K562 (cell line): ENCODE data around the gene DPEP2NB. TPM values are rescaled to one million over a fixed set of nuclear protein-coding genes. Genes with fewer than 3 reads are reported as not detected.

Experiments
- E2F6 ChIP-seq, 2 experiments: IDR thresholded peaks; 2 replicates each; pipeline ENCODE4 v1.6.1; 2011; ENCODE audit warnings: borderline replicate concordance in 1 of 2, control low read depth in 1 of 2, low read depth in 1 of 2, low read length in 1 of 2, mild to moderate bottlenecking in 1 of 2, mixed read lengths in 1 of 2, moderate library complexity in 1 of 2; ENCODE audit not compliant: insufficient read depth in 1 of 2, insufficient read length in 1 of 2, poor library complexity in 1 of 2, severe bottlenecking in 1 of 2; ENCODE audit errors: extremely low read depth in 1 of 2
- FOXJ3 ChIP-seq: sonication (generic); formaldehyde crosslinking; IDR thresholded peaks from 2 replicates; pipeline ENCODE4 v1.4.0; 2020; ENCODE audit warnings: mild to moderate bottlenecking, missing genetic modification reagents
- HMGN3 ChIP-seq: IDR thresholded peaks from 2 replicates; pipeline ENCODE4 v1.6.1; 2011; ENCODE audit warnings: borderline replicate concordance, low read depth, mild to moderate bottlenecking, mixed read lengths, low read length; ENCODE audit not compliant: insufficient read length; ENCODE audit errors: extremely low read depth
- JUN ChIP-seq, 2 experiments: sonication (generic) in 1 of 2; formaldehyde crosslinking in 1 of 2; IDR thresholded peaks; 2 replicates each; pipeline versions ENCODE4 v1.6.1 to v1.8.0; 2012 to 2022; ENCODE audit warnings: borderline replicate concordance in 2 of 2, mild to moderate bottlenecking in 2 of 2, improper control_type of control experiment in 1 of 2, low read depth in 1 of 2, low read length in 1 of 2, missing genetic modification reagents in 1 of 2
- KAT2B ChIP-seq: IDR thresholded peaks from one replicate; pipeline ENCODE4 v1.6.1; 2012; ENCODE audit warnings: low read depth, mild to moderate bottlenecking, control low read depth, inconsistent platforms, low read length, moderate library complexity
- PHF21A ChIP-seq: fragments of 450-650 bp; IDR thresholded peaks from 2 replicates; pipeline ENCODE4 v1.6.1; 2017; ENCODE audit warnings: low read depth, borderline replicate concordance
- PHF8 ChIP-seq: fragments of 200-600 bp; sonication (generic); IDR thresholded peaks from 2 replicates; pipeline ENCODE4 v1.6.1; 2012; ENCODE audit warnings: mixed run types, mild to moderate bottlenecking, inconsistent platforms, low read length, moderate library complexity, borderline replicate concordance
- SNIP1 ChIP-seq: fragments of 450-650 bp; IDR thresholded peaks from 2 replicates; pipeline ENCODE4 v1.7.1; 2017; ENCODE audit warnings: low read depth, mild to moderate bottlenecking
- ZBTB40 ChIP-seq, 2 experiments: fragments of 450-650 bp in 1 of 2; sonication (generic) in 1 of 2; formaldehyde crosslinking in 1 of 2; IDR thresholded peaks; 2 replicates each; pipeline versions ENCODE4 v1.7.1 to v1.9.0; 2016 to 2022; ENCODE audit warnings: inconsistent platforms in 1 of 2, mild to moderate bottlenecking in 1 of 2, missing genetic modification reagents in 1 of 2
- ZNF512 ChIP-seq: IDR thresholded peaks from 2 replicates; pipeline ENCODE4 v1.6.1; 2016; ENCODE audit warnings: missing genetic modification characterization, missing compliant biosample characterization
- polyA plus RNA-seq, 8 experiments: library from polyadenylated mRNA; depleted of rRNA in 4 of 8; stranded (reverse) in 5 of 8; unstranded in 3 of 8; fragments of >200 nt; fragmentation: Nextera tagmentation in 2 of 8; fragmentation: Illumina TruSeq in 1 of 8; extraction: Ambion mirVana in 2 of 8; extraction: Trizol in 1 of 8; gene quantifications; 2 replicates each; pipeline versions ENCODE4 v1.2.1 to v1.2.3, GENCODE V29; 2011 to 2014; ENCODE audit warnings: inconsistent platforms in 1 of 8, missing spikeins in 1 of 8
- total RNA-seq, 7 experiments: library from RNA; depleted of rRNA in 6 of 7; stranded (reverse); fragments of >200 nt in 6 of 7; fragmentation: Illumina TruSeq in 2 of 7; extraction: Trizol in 2 of 7; gene quantifications; 2 replicates each; pipeline versions ENCODE4 v1.2.1 to v1.2.3, GENCODE V29; 2011 to 2021; ENCODE audit warnings: low replicate concordance in 1 of 7

The DPEP2NB gene
- total and polyA plus RNA-seq, 9 of the 15 experiments (the other 6 are each of a cell fraction or from before 2014, with no cell fraction given), result not detected

GRCh38 chr16:67969254-67970039 is 46.3 kb downstream of the DPEP2NB start (continued):
- TF ChIP-seq ZBTB40 (IDR thresholded peaks at IDR 0.05), result peak; percentile 30; the same call in 1 of the 2 replicates
- TF ChIP-seq ZBTB40 (CRISPR knock-in tag; IDR thresholded peaks at IDR 0.05), result no peak
- peak; percentile 22 for TF ChIP-seq HMGN3
- no peak for TF ChIP-seq JUN (IDR thresholded peaks at IDR 0.05; ENCODE audit: borderline replicate concordance, low read depth, low read length)
- no peak for TF ChIP-seq JUN (CRISPR knock-in tag; IDR thresholded peaks at IDR 0.05; ENCODE audit: borderline replicate concordance)
- 0 out of 2 replicates have a peak, but pooled peaks have one; percentile 11 for TF ChIP-seq ZNF512 (tag)
- TF ChIP-seq FOXJ3 (CRISPR knock-in tag), result no peak
- TF ChIP-seq SNIP1, result no peak
- TF ChIP-seq E2F6 (IDR thresholded peaks at IDR 0.05; ENCODE audit: borderline replicate concordance in 1 of 2, extremely low read depth in 1 of 2, insufficient read depth in 1 of 2, insufficient read length in 1 of 2, low read depth in 1 of 2, low read length in 1 of 2, poor library complexity in 1 of 2, severe bottlenecking in 1 of 2), result peak in 1 of 2 experiments; percentile 3
- no peak for TF ChIP-seq KAT2B
- TF ChIP-seq PHF21A, result no peak
- peak; percentile 30; the same call in 1 of the 2 replicates for TF ChIP-seq PHF8
